ENCODE measurements around the gene CTXN1.

The CTXN1 gene

DNA sequence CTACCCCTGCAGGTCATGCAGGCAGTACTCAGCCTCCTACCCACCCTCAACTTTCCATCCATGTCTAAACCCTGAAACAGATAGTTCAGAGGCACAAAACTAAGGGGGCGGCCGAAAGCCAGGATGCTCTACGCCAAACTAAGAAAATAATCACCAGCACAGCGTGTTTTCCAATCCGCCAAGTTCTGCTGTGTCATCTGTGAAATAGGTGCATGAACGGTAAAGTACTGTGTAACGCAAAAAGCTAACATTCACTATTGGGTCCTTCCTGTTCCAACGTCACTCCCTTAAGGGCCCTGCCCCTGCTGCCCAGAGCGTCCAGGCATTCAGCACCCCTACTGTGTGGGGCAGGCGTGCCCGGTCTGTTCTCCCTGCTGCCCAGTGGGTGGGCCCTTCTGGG lies 29.8 kb upstream of the CTXN1 start:
- no peak for TF ChIP-seq EZH2phosphoT487 (IDR thresholded peaks at IDR 0.05; ENCODE audit: low read depth)
- TF ChIP-seq, protein P1, sequence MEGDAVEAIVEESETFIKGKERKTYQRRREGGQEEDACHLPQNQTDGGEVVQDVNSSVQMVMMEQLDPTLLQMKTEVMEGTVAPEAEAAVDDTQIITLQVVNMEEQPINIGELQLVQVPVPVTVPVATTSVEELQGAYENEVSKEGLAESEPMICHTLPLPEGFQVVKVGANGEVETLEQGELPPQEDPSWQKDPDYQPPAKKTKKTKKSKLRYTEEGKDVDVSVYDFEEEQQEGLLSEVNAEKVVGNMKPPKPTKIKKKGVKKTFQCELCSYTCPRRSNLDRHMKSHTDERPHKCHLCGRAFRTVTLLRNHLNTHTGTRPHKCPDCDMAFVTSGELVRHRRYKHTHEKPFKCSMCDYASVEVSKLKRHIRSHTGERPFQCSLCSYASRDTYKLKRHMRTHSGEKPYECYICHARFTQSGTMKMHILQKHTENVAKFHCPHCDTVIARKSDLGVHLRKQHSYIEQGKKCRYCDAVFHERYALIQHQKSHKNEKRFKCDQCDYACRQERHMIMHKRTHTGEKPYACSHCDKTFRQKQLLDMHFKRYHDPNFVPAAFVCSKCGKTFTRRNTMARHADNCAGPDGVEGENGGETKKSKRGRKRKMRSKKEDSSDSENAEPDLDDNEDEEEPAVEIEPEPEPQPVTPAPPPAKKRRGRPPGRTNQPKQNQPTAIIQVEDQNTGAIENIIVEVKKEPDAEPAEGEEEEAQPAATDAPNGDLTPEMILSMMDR (IDR thresholded peaks at IDR 0.05; ENCODE audit: low read depth, low read length): no peak
- no peaks in the 10 kb centered on the region for H3K4me1 ChIP-seq (ENCODE audit: low read length)

GRCh38 chr19:7953576-7953975 lies 27.6 kb upstream of the CTXN1 start:
- TF ChIP-seq EZH2phosphoT487 (IDR thresholded peaks at IDR 0.05; ENCODE audit: low read depth): no peak
- TF ChIP-seq, protein P1 (IDR thresholded peaks at IDR 0.05; ENCODE audit: low read depth, low read length): no peak
- H3K9me3 ChIP-seq (ENCODE audit: insufficient read depth, low read length): no peaks in the 10 kb centered on the region

More for the DNA sequence above, 29.8 kb upstream of the CTXN1 start:
- no peak overlapping the region for H2AFZ ChIP-seq (ENCODE audit: low read depth, low read length)
- no peaks in the 10 kb centered on the region for H4K20me1 ChIP-seq (ENCODE audit: insufficient read depth, low read length)
- no peak overlapping the region for H3K4me2 ChIP-seq (ENCODE audit: low read length)
- H3K79me2 ChIP-seq (ENCODE audit: low read length): no peaks in the 10 kb centered on the region
- H3K27ac ChIP-seq (ENCODE audit: low read length): no peak overlapping the region
- H3K27me3 ChIP-seq (ENCODE audit: low read depth, low read length): no peaks in the 10 kb centered on the region
- H3K36me3 ChIP-seq (replicated peaks; ENCODE audit: low read depth, low read length): peaks cover 28% of the 10 kb centered on the region
- H3K4me3 ChIP-seq (ENCODE audit: low read length): no peak overlapping the region
- no peaks in the 10 kb centered on the region for H3K9me3 ChIP-seq (ENCODE audit: insufficient read depth, low read length)
- H3K9ac ChIP-seq (ENCODE audit: low read length): no peak overlapping the region

DNA sequence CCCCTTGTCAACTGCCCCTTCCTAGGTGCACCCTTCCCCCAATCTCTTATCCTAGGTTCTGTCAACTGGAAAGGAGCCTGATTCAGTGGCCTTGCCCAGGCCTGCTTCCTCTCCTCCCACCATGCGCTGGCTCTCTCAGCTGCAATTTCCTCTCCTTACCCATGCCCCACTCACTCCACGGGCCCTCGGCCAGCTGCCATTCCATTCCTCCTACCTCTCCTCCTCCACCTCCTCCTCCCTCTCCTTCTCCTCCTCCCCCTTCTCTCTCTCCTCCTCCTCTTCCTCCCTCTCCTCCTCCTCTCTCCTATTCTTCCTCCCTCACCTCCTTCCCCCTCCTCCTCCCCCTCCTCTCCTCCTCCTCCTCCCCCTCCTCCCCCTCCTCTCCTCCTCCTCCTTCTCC lies 27.1 kb upstream of the CTXN1 start:
- no peaks in the 10 kb centered on the region for H3K4me1 ChIP-seq (ENCODE audit: low read length)
- no peak for TF ChIP-seq EZH2phosphoT487 (IDR thresholded peaks at IDR 0.05; ENCODE audit: low read depth)
- TF ChIP-seq, protein P1 (IDR thresholded peaks at IDR 0.05; ENCODE audit: low read depth, low read length): no peak
- H4K20me1 ChIP-seq (ENCODE audit: insufficient read depth, low read length): no peaks in the 10 kb centered on the region
- H3K9ac ChIP-seq (ENCODE audit: low read length): no peak overlapping the region
- no peak overlapping the region for H2AFZ ChIP-seq (ENCODE audit: low read depth, low read length)
- no peak overlapping the region for H3K27ac ChIP-seq (ENCODE audit: low read length)
- H3K36me3 ChIP-seq (replicated peaks; ENCODE audit: low read depth, low read length): peaks cover 14% of the 10 kb centered on the region
- H3K79me2 ChIP-seq (ENCODE audit: low read length): no peaks in the 10 kb centered on the region
- H3K4me3 ChIP-seq (ENCODE audit: low read length): no peak overlapping the region
- H3K4me2 ChIP-seq (ENCODE audit: low read length): no peak overlapping the region
- H3K9me3 ChIP-seq (ENCODE audit: insufficient read depth, low read length): no peaks in the 10 kb centered on the region
- no peaks in the 10 kb centered on the region for H3K27me3 ChIP-seq (ENCODE audit: low read depth, low read length)

More at GRCh38 chr19:7953576-7953975, 27.6 kb upstream of the CTXN1 start:
- Histone ChIP-seq H3K4me3 (ENCODE audit: low read length) (no peak overlapping the region), H2AFZ (ENCODE audit: low read depth, low read length) (no peak overlapping the region), H3K4me1 (ENCODE audit: low read length) (no peaks in the 10 kb centered on the region), H3K79me2 (ENCODE audit: low read length) (no peaks in the 10 kb centered on the region), H3K27ac (ENCODE audit: low read length) (no peak overlapping the region), H4K20me1 (ENCODE audit: insufficient read depth, low read length) (no peaks in the 10 kb centered on the region), H3K9ac (ENCODE audit: low read length) (no peak overlapping the region), H3K36me3 (replicated peaks; ENCODE audit: low read depth, low read length) (peaks cover 18% of the 10 kb centered on the region), H3K27me3 (ENCODE audit: low read depth, low read length) (no peaks in the 10 kb centered on the region), H3K4me2 (ENCODE audit: low read length) (no peak overlapping the region)

GRCh38 chr19:7947939-7948338 lies 22.0 kb upstream of the CTXN1 start:
- Histone ChIP-seq H3K36me3 (replicated peaks; ENCODE audit: low read depth, low read length) (peaks cover 2% of the 10 kb centered on the region), H4K20me1 (ENCODE audit: insufficient read depth, low read length) (no peaks in the 10 kb centered on the region), H3K79me2 (ENCODE audit: low read length) (peaks cover 18% of the 10 kb centered on the region), H3K4me3 (ENCODE audit: low read length) (no peak overlapping the region), H3K27me3 (ENCODE audit: low read depth, low read length) (no peaks in the 10 kb centered on the region), H3K9ac (ENCODE audit: low read length) (no peak overlapping the region), H2AFZ (ENCODE audit: low read depth, low read length) (no peak overlapping the region), H3K9me3 (ENCODE audit: insufficient read depth, low read length) (no peaks in the 10 kb centered on the region), H3K4me2 (ENCODE audit: low read length) (no peak overlapping the region), H3K27ac (ENCODE audit: low read length) (no peak overlapping the region), H3K4me1 (ENCODE audit: low read length) (peaks cover 6% of the 10 kb centered on the region)
- TF ChIP-seq, protein P1 (IDR thresholded peaks at IDR 0.05; ENCODE audit: low read depth, low read length): no peak
- TF ChIP-seq EZH2phosphoT487 (IDR thresholded peaks at IDR 0.05; ENCODE audit: low read depth): no peak

Measured in OCI-LY3 (cell line).